Duodenal mucosa (tissue), 2 donors: Measurements from ENCODE around the gene NOL4L.

Experiments used
- H3K27ac ChIP-seq: one replicate; pipeline ENCODE4 v1.7.0; 2013; ENCODE audit warnings: low read depth, low read length
- H3K27me3 ChIP-seq, 2 donors: one replicate each; pipeline ENCODE4 v1.7.0; 2013; ENCODE audit warnings: low read length in 2 of 2, control low read depth in 1 of 2; ENCODE audit not compliant: insufficient read depth in 2 of 2, control insufficient read depth in 1 of 2
- H3K36me3 ChIP-seq, 2 donors: one replicate each; pipeline ENCODE4 v1.7.0; 2013; ENCODE audit warnings: low read length in 2 of 2, control low read depth in 1 of 2; ENCODE audit not compliant: insufficient read depth in 2 of 2, control insufficient read depth in 1 of 2
- H3K4me1 ChIP-seq, 2 donors: one replicate each; pipeline ENCODE4 v1.7.0; 2013; ENCODE audit warnings: low read length in 2 of 2, control low read depth in 1 of 2; ENCODE audit not compliant: insufficient read depth in 2 of 2, control insufficient read depth in 1 of 2
- H3K4me3 ChIP-seq, 2 donors: one replicate each; pipeline ENCODE4 v1.7.0; 2013; ENCODE audit warnings: low read length in 2 of 2, low read depth in 1 of 2
- H3K9ac ChIP-seq, 2 donors: one replicate each; pipeline ENCODE4 v1.7.0; 2013; ENCODE audit warnings: low read length in 2 of 2, low read depth in 1 of 2
- H3K9me3 ChIP-seq, 2 donors: one replicate each; pipeline ENCODE4 v1.7.0; 2013; ENCODE audit warnings: low read length in 2 of 2, control low read depth in 1 of 2; ENCODE audit not compliant: control insufficient read depth in 1 of 2

NOL4L gene

DNA sequence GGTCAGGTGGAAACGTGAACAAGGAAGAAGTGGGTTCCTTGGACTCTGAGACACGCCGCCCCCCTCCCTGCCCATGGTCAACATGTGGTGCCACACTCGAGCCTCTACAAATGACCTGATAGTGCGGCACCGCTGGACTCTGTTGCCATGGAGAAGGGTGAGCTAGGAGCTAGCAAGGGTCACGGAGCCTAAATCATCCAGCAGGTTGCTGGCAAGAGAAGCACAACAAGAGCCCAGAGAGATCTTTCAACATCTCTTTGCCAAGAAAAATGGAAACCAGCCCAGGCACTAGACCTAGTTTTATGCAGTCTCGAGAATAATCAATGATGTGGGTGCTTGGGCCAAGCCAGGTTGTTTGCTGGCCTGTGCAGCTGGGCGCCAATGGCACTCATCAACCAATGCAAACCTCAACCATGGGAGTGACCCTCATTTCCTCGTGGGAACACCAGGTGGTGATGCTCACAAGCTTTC lies 69.5 kb downstream of the NOL4L start:
- H3K9me3 ChIP-seq = no peaks in the 10 kb centered on the region
- peaks cover 0 to 7% of the 10 kb centered on the region in 2 donors for H3K4me1 ChIP-seq
- no peak overlapping the region for H3K4me3 ChIP-seq
- H3K36me3 ChIP-seq = no peaks in the 10 kb centered on the region
- H3K27me3 ChIP-seq = no peaks in the 10 kb centered on the region
- no peak overlapping the region for H3K27ac ChIP-seq
- H3K9ac ChIP-seq = no peak overlapping the region

DNA sequence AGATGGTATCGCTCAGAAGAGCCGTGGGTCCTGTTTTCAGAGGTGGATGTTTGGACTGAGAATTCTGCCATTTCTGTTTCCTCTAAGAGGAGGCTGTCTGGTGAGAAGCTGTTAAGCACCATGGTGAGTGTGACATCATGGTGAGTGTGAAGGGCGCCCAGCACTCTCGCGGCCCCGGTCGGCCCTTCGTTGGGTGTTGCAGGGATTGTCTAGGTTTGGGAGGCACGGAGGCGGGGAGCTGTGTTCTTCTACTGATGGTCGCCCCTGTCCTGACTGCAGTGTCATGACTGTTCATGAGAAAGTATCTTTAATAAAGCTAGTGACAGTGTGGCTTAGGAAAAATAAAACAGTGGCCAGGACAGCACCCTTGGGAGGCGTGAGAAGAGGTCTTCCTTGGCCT lies 70.4 kb downstream of the NOL4L start:
- no peaks in the 10 kb centered on the region for H3K9me3 ChIP-seq
- no peak overlapping the region for H3K9ac ChIP-seq
- H3K27me3 ChIP-seq = no peaks in the 10 kb centered on the region
- peaks cover 5 to 7% of the 10 kb centered on the region in 2 donors for H3K4me1 ChIP-seq
- no peak overlapping the region for H3K4me3 ChIP-seq
- H3K27ac ChIP-seq = no peak overlapping the region
- no peaks in the 10 kb centered on the region for H3K36me3 ChIP-seq

- Histone ChIP-seq H3K27me3 (no peaks in the 10 kb centered on the region), H3K4me3 (no peak overlapping the region), H3K9ac (no peak overlapping the region), H3K9me3 (no peaks in the 10 kb centered on the region), H3K36me3 (no peaks in the 10 kb centered on the region), H3K4me1 (peaks cover 5 to 7% of the 10 kb centered on the region in 2 donors), H3K27ac (no peak overlapping the region)
These were observed 71.9 kb downstream of the NOL4L start for GRCh38 chr20:32513031-32513866.

DNA sequence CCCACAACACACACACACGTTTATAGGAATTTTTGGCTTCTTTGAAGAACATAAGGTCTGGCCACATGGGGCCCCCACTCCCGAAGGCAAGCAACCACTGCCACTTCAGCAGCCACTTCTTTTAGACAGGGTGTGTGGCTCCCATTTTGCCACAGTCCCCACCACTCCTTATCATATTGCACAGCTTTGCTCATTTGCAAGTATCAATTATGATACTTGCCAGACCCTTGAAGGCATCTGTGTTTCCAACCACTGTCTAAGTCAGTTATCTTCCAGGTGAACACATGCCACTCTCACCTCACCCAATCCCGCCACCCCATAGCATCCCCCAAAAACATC lies 73.1 kb downstream of the NOL4L start:
- no peaks in the 10 kb centered on the region for H3K36me3 ChIP-seq
- H3K27ac ChIP-seq = no peak overlapping the region
- no peak overlapping the region for H3K9ac ChIP-seq
- no peaks in the 10 kb centered on the region for H3K9me3 ChIP-seq
- peaks cover 5 to 7% of the 10 kb centered on the region in 2 donors for H3K4me1 ChIP-seq
- no peaks in the 10 kb centered on the region for H3K27me3 ChIP-seq
- no peak overlapping the region for H3K4me3 ChIP-seq

DNA sequence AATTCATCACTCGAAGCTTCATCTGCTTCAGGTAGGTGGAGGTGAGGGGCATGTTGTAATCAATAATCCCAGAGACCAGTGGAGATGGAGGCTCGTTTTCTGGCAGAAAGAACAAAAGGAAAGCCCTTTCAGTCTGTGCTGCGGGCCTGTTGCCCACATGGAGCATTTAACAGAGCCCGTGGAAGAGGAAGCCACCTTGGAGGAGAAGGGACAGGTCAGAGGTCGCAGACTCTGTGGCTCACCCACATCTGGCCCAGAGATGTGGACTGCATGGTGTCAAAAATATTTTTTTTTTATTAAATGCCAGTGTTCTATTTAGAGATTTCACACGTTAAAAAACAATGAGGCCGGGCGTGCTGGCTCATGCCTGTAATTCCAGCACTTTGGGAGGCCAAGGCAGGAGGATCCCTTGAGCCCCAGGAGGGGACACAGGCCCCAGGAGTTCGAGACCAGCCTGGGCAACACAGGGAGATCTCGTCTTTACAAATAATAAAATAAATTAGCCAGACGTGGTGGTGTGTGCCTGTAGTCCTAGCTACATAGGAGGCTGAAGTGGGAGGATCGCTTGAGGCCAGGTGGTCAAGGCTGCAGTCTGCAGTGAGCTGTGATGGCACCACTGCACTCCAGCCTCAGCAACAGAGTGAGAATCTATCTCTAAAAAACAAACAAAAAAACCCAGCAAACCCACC lies 73.6 kb downstream of the NOL4L start:
- Histone ChIP-seq H3K4me3 (no peak overlapping the region), H3K36me3 (no peaks in the 10 kb centered on the region), H3K4me1 (peaks cover 5 to 7% of the 10 kb centered on the region in 2 donors), H3K27me3 (no peaks in the 10 kb centered on the region), H3K9me3 (no peaks in the 10 kb centered on the region), H3K27ac (no peak overlapping the region), H3K9ac (no peak overlapping the region)

DNA sequence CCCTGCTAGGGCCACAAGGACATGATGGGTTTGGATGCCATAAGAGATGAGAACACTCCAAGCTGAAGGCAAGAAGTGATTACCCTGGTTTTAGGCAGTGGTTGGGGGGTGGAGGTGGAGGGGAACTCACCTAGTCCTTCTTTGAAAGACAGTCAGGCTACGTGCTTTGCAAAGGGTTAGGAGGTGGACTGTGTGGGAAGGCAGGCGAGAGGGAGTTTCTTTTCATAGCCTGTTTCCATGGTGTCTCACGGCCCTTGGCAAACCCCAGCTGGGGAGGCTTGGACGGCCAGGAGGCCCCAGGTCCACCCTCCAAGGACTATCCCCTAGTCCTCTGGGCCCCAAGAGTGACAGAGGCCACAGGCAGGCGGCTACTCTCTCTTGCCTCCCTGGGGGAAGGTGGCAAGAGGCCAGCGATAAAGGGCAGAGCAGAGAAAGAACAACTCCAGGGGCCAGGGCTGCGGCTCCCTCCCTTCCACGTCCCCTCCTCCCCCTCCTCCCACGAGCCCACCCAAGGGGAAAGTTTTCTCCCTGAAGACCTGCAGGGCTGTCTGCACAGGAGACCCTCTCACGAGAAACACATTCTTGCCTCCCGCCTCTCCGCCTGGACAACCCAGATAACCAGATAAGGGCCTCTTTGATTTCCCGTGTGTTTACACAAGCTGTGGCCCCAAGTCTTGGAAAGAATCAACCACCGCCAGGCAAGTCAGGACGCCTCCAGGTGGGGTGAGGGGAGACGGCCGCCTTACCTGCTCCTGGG lies 74.4 kb downstream of the NOL4L start:
- Histone ChIP-seq H3K4me3 (no peak overlapping the region), H3K27ac (no peak overlapping the region), H3K36me3 (no peaks in the 10 kb centered on the region), H3K9me3 (no peaks in the 10 kb centered on the region), H3K4me1 (peaks cover 5 to 7% of the 10 kb centered on the region in 2 donors), H3K27me3 (no peaks in the 10 kb centered on the region), H3K9ac (no peak overlapping the region)

DNA sequence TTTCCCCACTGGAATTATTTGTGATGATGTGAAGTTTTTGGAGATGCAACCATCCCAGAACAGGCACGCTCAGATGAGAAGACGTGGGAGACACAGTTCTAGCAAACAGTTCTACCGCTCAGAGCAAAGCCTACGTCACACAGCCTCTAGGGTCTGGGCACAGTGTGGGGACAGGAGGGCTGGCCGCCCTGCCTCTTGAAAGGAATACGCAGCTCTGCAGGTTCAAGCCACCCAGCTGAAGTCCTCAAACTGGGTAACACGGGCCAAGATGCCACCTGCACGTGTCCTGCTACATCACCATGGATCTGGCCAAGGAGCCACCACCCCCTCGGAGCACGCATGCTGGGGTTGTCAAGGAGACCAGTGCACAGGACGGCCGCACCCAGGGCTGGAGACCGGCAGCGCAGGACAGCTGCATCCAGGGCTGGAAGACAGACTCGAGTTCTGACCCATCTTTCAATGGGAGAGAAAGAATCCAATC lies 75.0 kb downstream of the NOL4L start:
- Histone ChIP-seq H3K9me3 (no peaks in the 10 kb centered on the region), H3K4me1 (peaks cover 5 to 7% of the 10 kb centered on the region in 2 donors), H3K27ac (no peak overlapping the region), H3K4me3 (no peak overlapping the region), H3K9ac (peak overlapping the region in 1 of 2 donors; percentile 5), H3K27me3 (no peaks in the 10 kb centered on the region), H3K36me3 (no peaks in the 10 kb centered on the region)

DNA sequence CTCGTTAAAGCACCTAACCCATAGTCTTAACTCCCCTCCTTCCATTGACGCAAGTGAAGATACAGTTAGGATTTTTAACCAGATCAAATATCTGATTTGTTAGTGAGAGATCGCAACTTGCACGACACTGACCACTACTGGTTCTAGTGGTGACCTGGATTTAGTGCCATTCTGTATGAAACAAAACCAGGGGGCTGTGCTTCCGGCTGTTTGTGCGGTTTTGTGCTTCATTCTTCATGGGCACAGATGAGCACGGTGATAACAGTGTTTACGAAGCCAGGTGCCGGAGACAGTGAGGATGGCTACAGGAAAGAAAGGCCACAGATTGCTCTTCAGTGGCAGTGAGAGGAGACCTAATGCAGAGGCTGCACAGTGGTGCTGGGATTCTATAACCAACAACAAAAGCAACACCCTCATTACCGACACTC lies 75.5 kb downstream of the NOL4L start:
- Histone ChIP-seq H3K9me3 (no peaks in the 10 kb centered on the region), H3K9ac (peak overlapping the region in 1 of 2 donors; percentile 5), H3K4me3 (no peak overlapping the region), H3K4me1 (peaks cover 5 to 7% of the 10 kb centered on the region in 2 donors), H3K27me3 (no peaks in the 10 kb centered on the region), H3K27ac (no peak overlapping the region), H3K36me3 (no peaks in the 10 kb centered on the region)

GRCh38 chr20:32508775-32509119 lies 76.4 kb downstream of the NOL4L start:
- Histone ChIP-seq H3K27ac (no peak overlapping the region), H3K4me3 (no peak overlapping the region), H3K27me3 (no peaks in the 10 kb centered on the region), H3K4me1 (peaks cover 5 to 7% of the 10 kb centered on the region in 2 donors), H3K36me3 (no peaks in the 10 kb centered on the region), H3K9ac (no peak overlapping the region), H3K9me3 (no peaks in the 10 kb centered on the region)
